ENCODE measurements around the gene BCL6B.

The BCL6B gene

GRCh38 chr17:7064261-7064660 is 41.4 kb downstream of the BCL6B start:
- no peak for DNase-seq

- no peak for DNase-seq
Measured at GRCh38 chr17:7067198-7067597, 44.3 kb downstream of the BCL6B start.

GRCh38 chr17:7068268-7068667 is 45.4 kb downstream of the BCL6B start:
- DNase-seq: no peak

GRCh38 chr17:7070712-7071111 is 47.9 kb downstream of the BCL6B start:
- DNase-seq: no peak

GRCh38 chr17:7072406-7072805 is 49.6 kb downstream of the BCL6B start:
- no peak for DNase-seq

GRCh38 chr17:7074931-7075330 is 52.1 kb downstream of the BCL6B start:
- DNase-seq: no peak

- DNase-seq: no peak
Measured at GRCh38 chr17:7077911-7078546, 55.2 kb downstream of the BCL6B start.

GRCh38 chr17:7078711-7079110 is 55.9 kb downstream of the BCL6B start:
- no peak for DNase-seq

Data from SHP77 treated with DMSO at 0.1 percent for 48 hours (cell line).